CD4-positive, alpha-beta T cell (primary cell): ENCODE measurements around the gene DYNLL1. TPM values are rescaled to one million over a fixed set of nuclear protein-coding genes. Genes with fewer than 3 reads are reported as not detected.

Experiments
- ATAC-seq: fragments of 200-7000 bp; cut with Tn5 transposase; one replicate; pipeline ENCODE4 v1.10.0; 2022; ENCODE audit warnings: mild to moderate bottlenecking; ENCODE audit not compliant: poor library complexity
- CTCF ChIA-PET: fragments of 350-600 bp; sonication (Branson Sonifier 250); formaldehyde crosslinking; loops from one replicate; lab custom pipeline; 2021; ENCODE audit warnings: antibody characterized with exemption, inconsistent platforms; lab: Charles Lee
- POLR2A ChIA-PET: fragments of 350-600 bp; sonication (Branson Sonifier 250); formaldehyde crosslinking; loops from one replicate; lab custom pipeline; 2021; ENCODE audit warnings: antibody characterized with exemption, inconsistent platforms; lab: Charles Lee
- DNase-seq, 14 experiments: peaks; one replicate each; pipeline ENCODE4 v3.0.0-alpha.2; 2013 to 2020; ENCODE audit warnings: mixed read lengths in 2 of 14
- H3K27ac ChIP-seq, 2 donors: one replicate each; pipeline versions ENCODE4 v1.5.1 to v1.7.0; 2013; ENCODE audit warnings: low read length in 2 of 2, low read depth in 1 of 2, mild to moderate bottlenecking in 1 of 2
- H3K27me3 ChIP-seq, 2 experiments: 1 replicate in 1 of 2; 2 replicates in 1 of 2; pipeline versions ENCODE4 v1.6.1 to v1.7.0; 2013; ENCODE audit warnings: low read length in 2 of 2, control low read depth in 1 of 2, mild to moderate bottlenecking in 1 of 2, moderate library complexity in 1 of 2; ENCODE audit not compliant: insufficient read depth in 2 of 2, control insufficient read depth in 1 of 2
- H3K36me3 ChIP-seq: one replicate; pipeline ENCODE4 v1.6.1; 2013; ENCODE audit warnings: low read length, control low read depth; ENCODE audit not compliant: insufficient read depth
- H3K4me1 ChIP-seq: one replicate; pipeline ENCODE4 v1.6.1; 2013; ENCODE audit warnings: low read length, control low read depth; ENCODE audit not compliant: insufficient read depth
- H3K4me3 ChIP-seq: one replicate; pipeline ENCODE4 v1.5.1; 2013; ENCODE audit warnings: mild to moderate bottlenecking, low read length, moderate library complexity
- H3K9me3 ChIP-seq, 2 experiments: 1 replicate in 1 of 2; 2 replicates in 1 of 2; pipeline versions ENCODE4 v1.6.1 to v1.7.0; 2013; ENCODE audit warnings: low read length in 2 of 2, mild to moderate bottlenecking in 2 of 2, control low read depth in 1 of 2, moderate library complexity in 1 of 2; ENCODE audit not compliant: control insufficient read depth in 1 of 2, insufficient read depth in 1 of 2
- H3K27ac Mint-ChIP-seq: one replicate; pipeline ENCODE4 v1.8.0; 2020; ENCODE audit warnings: mixed read lengths
- H3K27me3 Mint-ChIP-seq: one replicate; pipeline ENCODE4 v1.8.0; 2021; ENCODE audit warnings: mixed read lengths
- H3K36me3 Mint-ChIP-seq: one replicate; pipeline ENCODE4 v1.8.0; 2021; ENCODE audit warnings: low read depth, mixed read lengths
- H3K4me1 Mint-ChIP-seq: one replicate; pipeline ENCODE4 v1.8.0; 2021; ENCODE audit warnings: low read depth, mixed read lengths
- H3K4me3 Mint-ChIP-seq: one replicate; pipeline ENCODE4 v1.8.0; 2020; ENCODE audit warnings: mild to moderate bottlenecking, mixed read lengths
- H3K9me3 Mint-ChIP-seq: one replicate; pipeline ENCODE4 v1.8.0; 2020; ENCODE audit warnings: mixed read lengths
- intact Hi-C, 2 experiments: fragments of 100-400 bp; cut with DNase I in 1 of 2; cut with micrococcal nuclease in 1 of 2; formaldehyde crosslinking; loops; one replicate each; pipeline versions ENCODE4 v1.15.1 to v1.9.0; 2023 to 2025; cut with DNase I, micrococcal nuclease
- total RNA-seq, 174 experiments: library from RNA in 2 of 174; stranded (reverse) in 2 of 174; gene quantifications; one replicate each; pipeline ENCODE4 v1.2.3 and lab custom pipeline; 2021 to 2026
- TF ChIP-seq, protein P1 (sequence below): fragments of 200-600 bp; IDR thresholded peaks from one replicate; pipeline ENCODE4 v1.8.0; 2022; ENCODE audit warnings: antibody characterized with exemption, mild to moderate bottlenecking

The DYNLL1 gene
- total RNA-seq, 2 experiments from 2014 or later, result 23.6 to 24.5 TPM

- Histone ChIP-seq H3K36me3 (peaks cover 47% of the 10 kb centered on the region), H3K4me3 (no peak overlapping the region), H3K4me1 (peaks cover 39% of the 10 kb centered on the region), H3K27me3 (no peaks in the 10 kb centered on the region), H3K9me3 (no peaks in the 10 kb centered on the region), H3K27ac (no peak overlapping the region)
- peak overlapping the region; percentile 90 for H3K4me3 Mint-ChIP-seq
- no peaks in the 10 kb centered on the region for H3K27me3 Mint-ChIP-seq
- H3K36me3 Mint-ChIP-seq, result peaks cover 60% of the 10 kb centered on the region
- TF ChIP-seq, protein P1, sequence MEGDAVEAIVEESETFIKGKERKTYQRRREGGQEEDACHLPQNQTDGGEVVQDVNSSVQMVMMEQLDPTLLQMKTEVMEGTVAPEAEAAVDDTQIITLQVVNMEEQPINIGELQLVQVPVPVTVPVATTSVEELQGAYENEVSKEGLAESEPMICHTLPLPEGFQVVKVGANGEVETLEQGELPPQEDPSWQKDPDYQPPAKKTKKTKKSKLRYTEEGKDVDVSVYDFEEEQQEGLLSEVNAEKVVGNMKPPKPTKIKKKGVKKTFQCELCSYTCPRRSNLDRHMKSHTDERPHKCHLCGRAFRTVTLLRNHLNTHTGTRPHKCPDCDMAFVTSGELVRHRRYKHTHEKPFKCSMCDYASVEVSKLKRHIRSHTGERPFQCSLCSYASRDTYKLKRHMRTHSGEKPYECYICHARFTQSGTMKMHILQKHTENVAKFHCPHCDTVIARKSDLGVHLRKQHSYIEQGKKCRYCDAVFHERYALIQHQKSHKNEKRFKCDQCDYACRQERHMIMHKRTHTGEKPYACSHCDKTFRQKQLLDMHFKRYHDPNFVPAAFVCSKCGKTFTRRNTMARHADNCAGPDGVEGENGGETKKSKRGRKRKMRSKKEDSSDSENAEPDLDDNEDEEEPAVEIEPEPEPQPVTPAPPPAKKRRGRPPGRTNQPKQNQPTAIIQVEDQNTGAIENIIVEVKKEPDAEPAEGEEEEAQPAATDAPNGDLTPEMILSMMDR, result no peak
- H3K27ac Mint-ChIP-seq, result peak overlapping the region; percentile 87
- peaks cover 42% of the 10 kb centered on the region for H3K4me1 Mint-ChIP-seq
- ATAC-seq, result no peak
- H3K9me3 Mint-ChIP-seq, result no peaks in the 10 kb centered on the region
- DNase-seq, result no peak
- ChIA-PET CTCF (interaction anchor here (0.8 to 2.7 kb wide), 5 partner anchors 9 to 29 kb away, joined by 3 to 15 read pairs (median 7); partner anchors contain the start of genes COX6A1, GATC and TRIAP1), POLR2A (interaction anchor here (4.3 kb wide), 1 partner anchor 28 kb away, joined by 27 read pairs; the partner anchor contains the start of gene DYNLL1)
- intact Hi-C loops, result loop anchor here in 1 of 2 experiments (2.0 to 10.0 kb wide), 3 partner anchors 111 to 273 kb away; partner anchors contain the start of genes GCN1 and UNC119B
These were observed 28.5 kb upstream of the DYNLL1 start for GRCh38 chr12:120467439-120467838.

- Mint-ChIP-seq H3K27ac (peak overlapping the region; percentile 87), H3K4me1 (peaks cover 46% of the 10 kb centered on the region), H3K27me3 (no peaks in the 10 kb centered on the region), H3K36me3 (peaks cover 51% of the 10 kb centered on the region), H3K9me3 (no peaks in the 10 kb centered on the region), H3K4me3 (peak overlapping the region; percentile 90)
- Histone ChIP-seq H3K27me3 (no peaks in the 10 kb centered on the region), H3K4me1 (peaks cover 39% of the 10 kb centered on the region), H3K36me3 (peaks cover 38% of the 10 kb centered on the region), H3K27ac (peak overlapping the region; percentile 72 to 77), H3K4me3 (peak overlapping the region; percentile 57), H3K9me3 (no peaks in the 10 kb centered on the region)
- intact Hi-C loops, result loop anchor here (2.0 to 10.0 kb wide), 4 partner anchors 22 to 274 kb away; partner anchors contain the start of genes DYNLL1 (in 1 of the 2), GATC (in 1 of the 2), GCN1 (in 1 of the 2) and TRIAP1 (in 1 of the 2)
- TF ChIP-seq, protein P1, result no peak
- peak in 5 of 14 experiments; percentile 6 to 55 (median 32) for DNase-seq
- ATAC-seq, result no peak
- POLR2A ChIA-PET, result interaction anchor here (0.7 to 4.3 kb wide), 17 partner anchors 10 to 267 kb away, joined by 3 to 27 read pairs (median 6); partner anchors contain the start of genes COQ5, COX6A1, DYNLL1 and GATC
- CTCF ChIA-PET, result interaction anchor here (1.9 to 2.8 kb wide), 4 partner anchors 14 to 166 kb away, joined by 7 to 14 read pairs (median 10); partner anchors contain the start of genes COX6A1, DYNLL1 and SIRT4
These were observed 27.5 kb upstream of the DYNLL1 start for GRCh38 chr12:120468325-120468820.

DNA sequence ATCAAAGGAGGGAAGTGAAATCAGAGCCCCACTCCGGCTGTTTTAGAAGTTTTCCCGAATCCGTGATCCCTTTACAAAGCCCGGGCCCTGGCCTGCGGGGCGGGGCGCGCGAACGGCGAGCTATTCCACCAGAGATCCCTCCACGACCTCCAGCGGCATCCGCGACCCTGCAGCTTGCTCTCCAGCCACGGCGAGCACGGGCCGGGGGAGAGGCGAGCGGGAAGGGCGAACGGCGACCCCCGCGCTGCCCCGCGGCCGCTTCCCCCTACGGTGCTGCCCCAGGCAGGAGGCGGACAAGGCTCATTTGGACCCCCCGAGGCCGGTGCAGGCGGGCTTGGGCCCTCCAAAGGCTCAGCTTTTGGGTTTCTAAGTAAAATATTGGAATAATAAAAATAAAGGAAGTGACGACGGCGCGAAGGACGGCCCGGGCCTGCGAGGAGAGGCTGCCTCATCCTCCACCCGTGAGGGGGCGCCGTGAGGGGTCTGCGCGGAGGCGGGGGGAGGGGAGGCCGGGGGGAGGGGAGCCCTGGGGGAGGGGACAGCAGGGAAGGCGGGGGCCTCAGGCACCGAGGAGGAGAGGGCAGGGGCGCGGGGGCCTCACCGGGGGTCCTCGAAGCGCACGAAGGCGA, 27.0 kb upstream of the DYNLL1 start:
- peaks cover 33% of the 10 kb centered on the region for H3K36me3 ChIP-seq
- no peaks in the 10 kb centered on the region for H3K27me3 Mint-ChIP-seq
- H3K9me3 ChIP-seq, result no peaks in the 10 kb centered on the region
- peaks cover 46% of the 10 kb centered on the region for H3K4me1 Mint-ChIP-seq
- H3K27me3 ChIP-seq, result no peaks in the 10 kb centered on the region
- ChIA-PET CTCF (interaction anchor here (0.8 to 2.8 kb wide), 11 partner anchors 11 to 219 kb away, joined by 3 to 14 read pairs (median 5); partner anchors contain the start of genes COX6A1, DYNLL1, POP5 and SIRT4), POLR2A (interaction anchor here (1.1 to 4.3 kb wide), 17 partner anchors 10 to 268 kb away, joined by 3 to 27 read pairs (median 6); partner anchors contain the start of genes COQ5, COX6A1, DYNLL1 and GATC)
- peak overlapping the region; percentile 72 to 77 for H3K27ac ChIP-seq
- H3K27ac Mint-ChIP-seq, result peak overlapping the region; percentile 87
- DNase-seq, result peak in 10 of 14 experiments; percentile 6 to 63 (median 45)
- peaks cover 46% of the 10 kb centered on the region for H3K36me3 Mint-ChIP-seq
- ATAC-seq, result peak; percentile 31
- H3K4me3 Mint-ChIP-seq, result peak overlapping the region; percentile 90
- TF ChIP-seq, protein P1, result no peak
- H3K4me3 ChIP-seq, result peak overlapping the region; percentile 57
- H3K9me3 Mint-ChIP-seq, result no peaks in the 10 kb centered on the region
- H3K4me1 ChIP-seq, result peaks cover 39% of the 10 kb centered on the region
- intact Hi-C loops, result loop anchor here (1.0 to 10.0 kb wide), 6 partner anchors 22 to 274 kb away; partner anchors contain the start of genes DYNLL1 (in 1 of the 2), GATC (in 1 of the 2), GCN1 (in 1 of the 2) and TRIAP1 (in 1 of the 2)
